ENCODE data around the gene KCNJ16.

- TF ChIP-seq CTCF (IDR thresholded peaks at IDR 0.05; ENCODE audit: low read depth, low read length): no peak
- TF ChIP-seq POLR2A (IDR thresholded peaks at IDR 0.05; ENCODE audit: extremely low read depth, insufficient read length): no peak
Measured at GRCh38 chr17:70169709-70170597, 94.9 kb downstream of the KCNJ16 start.

All from NB4 (cell line).